ENCODE measurements around the gene CDH4. TPM values are rescaled to one million over a fixed set of nuclear protein-coding genes. Genes with fewer than 3 reads are reported as not detected.

CDH4 gene
- total RNA-seq, 6 donors from 2014 or later = 0.20 to 1.0 (median 0.40) TPM; not detected in 1

DNA sequence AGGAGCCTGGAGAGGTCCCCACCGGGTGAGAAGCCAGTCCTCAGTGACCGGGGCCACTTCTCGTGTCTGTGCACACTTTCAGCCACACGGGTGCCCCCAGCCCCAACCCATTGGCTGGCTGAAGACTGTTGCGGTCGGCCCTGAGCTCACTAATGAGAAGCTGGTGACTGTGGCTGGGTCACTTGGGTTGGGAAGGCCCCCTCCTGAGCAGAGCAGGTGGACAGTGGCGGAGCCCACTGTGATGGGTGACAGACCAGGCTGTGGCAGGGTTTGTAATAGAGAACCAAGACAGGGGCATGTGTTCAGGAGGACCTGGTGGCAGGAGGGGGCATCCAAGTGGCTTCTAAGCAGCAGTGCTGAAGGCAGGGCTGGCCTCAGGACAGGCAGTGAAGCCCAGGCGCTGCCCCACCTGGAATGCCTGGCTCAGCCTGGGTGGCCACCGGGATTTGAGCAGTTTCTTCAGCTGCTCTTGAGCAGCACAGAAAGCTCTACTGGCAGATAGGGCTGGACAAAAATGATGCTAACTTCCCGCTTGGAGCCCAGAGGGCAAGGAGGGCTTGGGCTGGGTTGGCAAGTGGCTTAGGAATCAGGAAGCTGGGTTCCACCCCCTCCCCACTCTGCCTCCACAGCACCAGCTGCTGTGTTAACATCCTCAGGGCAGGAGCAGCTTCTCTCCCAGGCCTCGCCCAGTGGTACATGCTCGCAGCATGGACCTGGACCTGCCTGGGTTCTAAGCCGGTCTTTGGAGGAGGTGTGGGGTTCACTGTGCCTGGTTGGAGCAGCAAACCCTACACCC, 256.4 kb downstream of the CDH4 start:
- Histone ChIP-seq H3K9me3 (no peaks in the 10 kb centered on the region), H3K4me3 (no peak overlapping the region), H3K36me3 (no peaks in the 10 kb centered on the region), H3K27me3 (no peaks in the 10 kb centered on the region), H3K4me1 (no peaks in the 10 kb centered on the region), H3K27ac (no peak overlapping the region)
- TF ChIP-seq POLR2A (IDR thresholded peaks at IDR 0.05) (no peak), EP300 (IDR thresholded peaks at IDR 0.05) (no peak), POLR2AphosphoS5 (IDR thresholded peaks at IDR 0.05) (no peak)
- TF ChIP-seq, protein P1, sequence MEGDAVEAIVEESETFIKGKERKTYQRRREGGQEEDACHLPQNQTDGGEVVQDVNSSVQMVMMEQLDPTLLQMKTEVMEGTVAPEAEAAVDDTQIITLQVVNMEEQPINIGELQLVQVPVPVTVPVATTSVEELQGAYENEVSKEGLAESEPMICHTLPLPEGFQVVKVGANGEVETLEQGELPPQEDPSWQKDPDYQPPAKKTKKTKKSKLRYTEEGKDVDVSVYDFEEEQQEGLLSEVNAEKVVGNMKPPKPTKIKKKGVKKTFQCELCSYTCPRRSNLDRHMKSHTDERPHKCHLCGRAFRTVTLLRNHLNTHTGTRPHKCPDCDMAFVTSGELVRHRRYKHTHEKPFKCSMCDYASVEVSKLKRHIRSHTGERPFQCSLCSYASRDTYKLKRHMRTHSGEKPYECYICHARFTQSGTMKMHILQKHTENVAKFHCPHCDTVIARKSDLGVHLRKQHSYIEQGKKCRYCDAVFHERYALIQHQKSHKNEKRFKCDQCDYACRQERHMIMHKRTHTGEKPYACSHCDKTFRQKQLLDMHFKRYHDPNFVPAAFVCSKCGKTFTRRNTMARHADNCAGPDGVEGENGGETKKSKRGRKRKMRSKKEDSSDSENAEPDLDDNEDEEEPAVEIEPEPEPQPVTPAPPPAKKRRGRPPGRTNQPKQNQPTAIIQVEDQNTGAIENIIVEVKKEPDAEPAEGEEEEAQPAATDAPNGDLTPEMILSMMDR (IDR thresholded peaks at IDR 0.05) = no peak
- WGBS, 2 donors = 76 to 78% methylated on average over 8 to 10 of the region's 13 CpGs
- no peak for DNase-seq
- ATAC-seq (ENCODE audit: low FRiP score in 2 of 2) = no peak

DNA sequence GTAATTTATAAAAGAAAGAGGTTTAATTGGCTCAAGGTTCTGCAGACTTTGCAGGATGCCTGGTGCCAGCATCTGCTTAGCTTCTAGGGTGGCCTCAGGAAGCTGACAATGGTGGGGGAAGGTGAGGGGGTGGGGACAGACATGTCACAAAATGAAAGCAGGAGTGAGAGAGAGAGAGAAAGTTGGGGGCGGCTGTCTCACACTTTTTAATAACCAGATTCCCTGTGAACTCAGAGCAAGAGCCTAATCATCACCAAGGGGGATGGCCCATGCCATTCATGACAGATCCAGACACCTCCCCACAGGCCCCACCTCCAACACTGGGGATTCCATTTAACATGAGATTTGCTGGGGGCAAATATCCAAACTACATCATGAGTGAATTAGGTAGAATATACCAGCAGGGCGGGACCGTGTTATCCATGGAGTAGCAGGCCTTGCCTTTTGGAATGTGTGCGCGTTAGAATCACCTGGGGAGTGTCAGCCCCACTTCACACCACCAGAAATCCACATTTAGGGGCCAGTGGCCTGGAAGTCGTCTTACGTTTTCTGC, 258.8 kb downstream of the CDH4 start:
- H3K4me3 ChIP-seq = no peak overlapping the region
- no peaks in the 10 kb centered on the region for H3K9me3 ChIP-seq
- TF ChIP-seq POLR2A (IDR thresholded peaks at IDR 0.05) (no peak), EP300 (IDR thresholded peaks at IDR 0.05) (no peak), POLR2AphosphoS5 (IDR thresholded peaks at IDR 0.05) (no peak)
- TF ChIP-seq, protein P1 (IDR thresholded peaks at IDR 0.05) = no peak
- WGBS, 2 donors = 73 to 84% methylated on average over 7 of the region's 7 CpGs
- ATAC-seq (ENCODE audit: low FRiP score in 2 of 2) (no peak), DNase-seq (no peak)
- H3K27me3 ChIP-seq = no peaks in the 10 kb centered on the region
- no peaks in the 10 kb centered on the region for H3K36me3 ChIP-seq
- H3K4me1 ChIP-seq = no peaks in the 10 kb centered on the region
- H3K27ac ChIP-seq = no peak overlapping the region

GRCh38 chr20:61512475-61512874, 260.4 kb downstream of the CDH4 start:
- H3K27ac ChIP-seq = no peak overlapping the region
- no peak for TF ChIP-seq EP300 (IDR thresholded peaks at IDR 0.05)
- TF ChIP-seq, protein P1 (IDR thresholded peaks at IDR 0.05) = no peak
- no peak for TF ChIP-seq POLR2A (IDR thresholded peaks at IDR 0.05)
- TF ChIP-seq POLR2AphosphoS5 (IDR thresholded peaks at IDR 0.05) = no peak
- WGBS, 2 donors = 81 to 82% methylated on average over 11 of the region's 11 CpGs
- ATAC-seq (ENCODE audit: low FRiP score in 2 of 2) (no peak), DNase-seq (no peak)
- H3K4me3 ChIP-seq = no peak overlapping the region
- H3K27me3 ChIP-seq = no peaks in the 10 kb centered on the region
- H3K36me3 ChIP-seq = no peaks in the 10 kb centered on the region
- H3K9me3 ChIP-seq = no peaks in the 10 kb centered on the region
- H3K4me1 ChIP-seq = no peaks in the 10 kb centered on the region

DNA sequence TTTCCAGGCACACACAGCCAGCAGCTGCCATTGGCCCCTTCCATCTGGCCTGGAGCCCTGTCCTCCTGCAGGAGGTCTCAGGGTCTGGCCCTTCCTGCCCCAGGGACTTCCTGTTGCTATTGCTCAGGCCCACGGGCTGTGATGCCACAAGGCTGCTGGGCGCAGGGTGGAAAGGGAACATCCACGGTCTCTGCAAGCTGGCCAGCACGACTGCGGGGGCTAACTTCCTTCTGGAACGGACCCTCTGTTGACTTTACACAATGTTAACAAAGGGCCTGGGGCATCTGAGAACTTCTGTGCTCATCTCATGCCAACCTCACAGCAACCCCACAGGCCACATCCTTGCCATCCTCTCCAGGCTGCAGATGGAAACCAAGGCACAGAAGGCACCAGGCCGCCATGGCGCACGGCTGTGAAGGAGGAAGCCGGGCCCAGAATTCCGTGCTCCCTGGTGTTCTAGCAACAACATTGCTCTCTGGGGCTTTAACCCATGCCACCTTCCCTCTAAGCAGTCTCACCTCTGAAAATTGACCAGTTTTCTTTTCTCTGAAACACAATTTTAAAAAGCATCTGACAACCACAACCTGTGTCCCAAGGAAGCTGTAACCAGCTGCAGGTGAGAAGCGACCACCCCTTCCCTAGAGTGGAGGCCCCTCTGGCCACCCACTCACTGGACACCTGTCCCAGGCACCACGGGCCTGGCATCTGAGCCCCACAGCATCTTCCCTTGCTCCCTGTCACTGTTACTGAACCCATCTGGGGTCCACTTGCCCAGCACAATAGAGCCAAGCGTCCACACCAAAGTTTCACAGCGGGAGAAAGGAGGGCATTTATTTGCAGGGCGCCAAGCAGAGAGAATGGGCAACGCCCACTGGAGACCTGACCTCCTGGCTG, 261.3 kb downstream of the CDH4 start:
- TF ChIP-seq EP300 (IDR thresholded peaks at IDR 0.05) = no peak
- TF ChIP-seq POLR2AphosphoS5 (IDR thresholded peaks at IDR 0.05) = no peak
- TF ChIP-seq, protein P1 (IDR thresholded peaks at IDR 0.05) = no peak
- no peak for TF ChIP-seq POLR2A (IDR thresholded peaks at IDR 0.05)
- Histone ChIP-seq H3K9me3 (no peaks in the 10 kb centered on the region), H3K4me1 (no peaks in the 10 kb centered on the region), H3K27me3 (no peaks in the 10 kb centered on the region), H3K4me3 (no peak overlapping the region), H3K36me3 (no peaks in the 10 kb centered on the region), H3K27ac (no peak overlapping the region)
- ATAC-seq (ENCODE audit: low FRiP score in 2 of 2) = no peak
- no peak for DNase-seq
- WGBS, 2 donors = 75 to 79% methylated on average over 7 to 17 of the region's 17 CpGs

Measured in upper lobe of left lung (tissue), 6 donors.